Non-pigmented ciliary epithelial cell (primary cell): Measurements from ENCODE around the gene RBM25.
"Not testable (repeated sequence)": the region's sequence is repeated elsewhere in the genome, so short reads cannot be mapped to it uniquely, and the experiment has no call there.

Experiments used
- DNase-seq: peaks from one replicate; pipeline ENCODE4 v3.0.0-alpha.2; 2010; ENCODE audit warnings: low read depth

RBM25 gene

GRCh38 chr14:73058224-73058921, at the start of gene RBM25:
Gene RBM25 (plus strand): TSS chr14:73058534. CDS start chr14:73071642, 13,108 bp downstream.
- peak; percentile 98 for DNase-seq

- DNase-seq, result not testable (repeated sequence)
These were observed 47.1 kb upstream of the RBM25 start for GRCh38 chr14:73011189-73011588.

- DNase-seq, result no peak
These were observed 44.2 kb upstream of the RBM25 start for GRCh38 chr14:73014105-73014504.

GRCh38 chr14:73015552-73015951, 42.8 kb upstream of the RBM25 start:
- DNase-seq, result not testable (repeated sequence)

GRCh38 chr14:73016011-73016410, 42.3 kb upstream of the RBM25 start:
- DNase-seq, result not testable (repeated sequence)

GRCh38 chr14:73022051-73022450, 36.3 kb upstream of the RBM25 start:
- DNase-seq, result no peak

- DNase-seq, result no peak
These were observed 32.8 kb upstream of the RBM25 start for GRCh38 chr14:73025544-73025943.

- DNase-seq, result no peak
These were observed 32.0 kb upstream of the RBM25 start for GRCh38 chr14:73026243-73026844.

GRCh38 chr14:73026845-73027542, 31.3 kb upstream of the RBM25 start, which contains the start of gene ZFYVE1:
Gene ZFYVE1 (minus strand): TSS chr14:73027106. CDS start chr14:73024508, 2,598 bp downstream.
- DNase-seq, result peak; percentile 97

- no peak for DNase-seq
These were observed 30.8 kb upstream of the RBM25 start for GRCh38 chr14:73027546-73027945.

GRCh38 chr14:73027984-73028383, 30.4 kb upstream of the RBM25 start:
- DNase-seq, result no peak

- DNase-seq, result not testable (repeated sequence)
These were observed 21.5 kb upstream of the RBM25 start for GRCh38 chr14:73036706-73037450.

GRCh38 chr14:73047808-73048207, 10.5 kb upstream of the RBM25 start:
- no peak for DNase-seq

- DNase-seq, result no peak
These were observed 8.9 kb upstream of the RBM25 start for GRCh38 chr14:73049428-73049827.

- no peak for DNase-seq
These were observed 3.1 kb upstream of the RBM25 start for GRCh38 chr14:73055251-73055650.

GRCh38 chr14:73057944-73058223, 450 bp upstream of the RBM25 start:
- DNase-seq, result no peak

GRCh38 chr14:73058922-73059673, 764 bp downstream of the RBM25 start:
- DNase-seq, result no peak

- DNase-seq, result no peak
These were observed 11.3 kb downstream of the RBM25 start for GRCh38 chr14:73069585-73069984.

- no peak for DNase-seq
These were observed 32.7 kb downstream of the RBM25 start for GRCh38 chr14:73091044-73091443.

- no peak for DNase-seq
These were observed 39.1 kb downstream of the RBM25 start for GRCh38 chr14:73097421-73097820.

GRCh38 chr14:73100334-73100733, 42.0 kb downstream of the RBM25 start:
- no peak for DNase-seq
